PC-3 (cell line): ENCODE results near the gene ANKRD11.

ENCODE experiments used
- CTCF ChIP-seq: fragments of 300-600 bp; sonication (generic); conservative IDR thresholded peaks from 2 replicates; pipeline ENCODE4 v1.5.1; 2017; ENCODE audit warnings: antibody characterized with exemption, low read depth, mild to moderate bottlenecking, low read length
- EZH2 ChIP-seq: fragments of 300-600 bp; sonication (generic); IDR thresholded peaks from one replicate; pipeline ENCODE4 v1.6.1; 2017; ENCODE audit warnings: antibody characterized with exemption, mild to moderate bottlenecking, low read length; ENCODE audit not compliant: unreplicated experiment
- EZH2phosphoT487 ChIP-seq: fragments of 300-600 bp; sonication (generic); IDR thresholded peaks from 2 replicates; pipeline ENCODE4 v1.6.1; 2018; ENCODE audit warnings: mild to moderate bottlenecking, antibody characterized with exemption, low read length, borderline replicate concordance

DNA sequence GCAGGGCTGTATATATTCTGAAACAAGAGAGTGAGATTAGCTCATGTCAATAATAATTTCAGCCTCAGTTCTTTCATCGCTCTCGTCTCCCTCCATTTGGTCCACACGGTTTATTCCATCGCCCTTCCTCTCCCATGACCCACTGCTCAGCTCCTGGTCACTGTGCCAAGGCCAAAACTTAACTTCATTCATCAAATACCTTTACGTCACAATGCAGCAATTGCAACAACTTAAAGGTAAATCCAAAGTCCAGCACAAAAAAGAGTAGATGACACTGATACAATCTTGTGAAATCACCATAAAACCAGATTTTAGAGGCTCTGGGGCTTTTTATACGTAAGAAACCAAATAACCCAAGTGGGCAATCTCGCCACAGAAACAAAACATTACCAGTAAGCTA lies 72.0 kb downstream of the ANKRD11 start:
- TF ChIP-seq CTCF = no peak
- no peak for TF ChIP-seq EZH2
- no peak for TF ChIP-seq EZH2phosphoT487
